Measurements from ENCODE around the gene IMMP2L. TPM values are rescaled to one million over a fixed set of nuclear protein-coding genes. Genes with fewer than 3 reads are reported as not detected.

The IMMP2L gene
- total and polyA plus RNA-seq, 2 of the 4 experiments (the other 2 are of a cell fraction): 5.8 to 9.3 TPM

GRCh38 chr7:111527545-111527944 is 34.7 kb downstream of the IMMP2L start:
- no peak for DNase-seq
- H3K9me1 ChIP-seq (ENCODE audit: insufficient read depth, low read length): no peaks in the 10 kb centered on the region
- intact Hi-C loops (cut with micrococcal nuclease) (no loop called here), dilution Hi-C loops (cut with HindIII; ENCODE audit: low sequenced_read_pairs, unreplicated experiment) (no loop called here), in situ Hi-C loops (cut with MboI; ENCODE audit: low sequenced_read_pairs) (no loop called here)
- no peak overlapping the region for H3K27ac ChIP-seq (ENCODE audit: insufficient read depth, low read length)
- no peaks in the 10 kb centered on the region for H3K4me1 ChIP-seq (ENCODE audit: control insufficient read depth, insufficient read depth, low read length)
- H2BK15ac ChIP-seq (ENCODE audit: low read depth, low read length): no peak overlapping the region
- H3K56ac ChIP-seq (ENCODE audit: extremely low read depth, insufficient read depth, low read length): no peak overlapping the region
- no peak overlapping the region for H2AK9ac ChIP-seq (replicated peaks; ENCODE audit: low read depth, low read length, poor library complexity)
- no peaks in the 10 kb centered on the region for H3K9me3 ChIP-seq (ENCODE audit: control insufficient read depth, insufficient read depth, low read length)
- no TSS peak for BruUV-seq (replicated peaks)
- no peak overlapping the region for H3K4me3 ChIP-seq (ENCODE audit: insufficient read depth, low read depth, low read length)
- TF ChIP-seq RAD21 (IDR thresholded peaks at IDR 0.05; ENCODE audit: low read length) (no peak), RCOR1 (IDR thresholded peaks at IDR 0.05; ENCODE audit: insufficient replicate concordance, low read length) (no peak), MAFK (IDR thresholded peaks at IDR 0.05; ENCODE audit: low read depth, low read length) (no peak), MXI1 (IDR thresholded peaks at IDR 0.05; ENCODE audit: borderline replicate concordance, low read depth, low read length) (no peak)
- H2AFZ ChIP-seq (replicated peaks; ENCODE audit: low read length, poor library complexity): no peak overlapping the region
- no peak overlapping the region for H3K23ac ChIP-seq (ENCODE audit: low read depth, low read length)
- no peaks in the 10 kb centered on the region for H4K20me1 ChIP-seq (ENCODE audit: insufficient read depth, low read length)
- no peak overlapping the region for H2AK5ac ChIP-seq (ENCODE audit: low read depth, low read length)
- H2BK5ac ChIP-seq (ENCODE audit: low read depth, low read length, poor library complexity, severe bottlenecking): no peak overlapping the region
- CTCF ChIA-PET: no interaction called here
- no peak overlapping the region for H4K8ac ChIP-seq (ENCODE audit: low read depth in 2 of 2, low read length in 2 of 2)
- H3K36me3 ChIP-seq (ENCODE audit: control insufficient read depth, insufficient read depth, low read length): no peaks in the 10 kb centered on the region
- no peak overlapping the region for H3K9ac ChIP-seq (ENCODE audit: low read depth, low read length)
- no peak overlapping the region for H2BK20ac ChIP-seq (ENCODE audit: low read depth, low read length)
- H3K4me2 ChIP-seq (ENCODE audit: low read depth, low read length): no peak overlapping the region
- no peak overlapping the region for H3K18ac ChIP-seq (ENCODE audit: low read depth, low read length)
- no peaks in the 10 kb centered on the region for H3K27me3 ChIP-seq (ENCODE audit: control insufficient read depth, insufficient read depth, low read length)
- H2BK120ac ChIP-seq (ENCODE audit: low read depth, low read length): no peak overlapping the region
- H4K91ac ChIP-seq (ENCODE audit: insufficient read depth, low read depth, low read length): no peak overlapping the region
- no peak overlapping the region for H3K4ac ChIP-seq (ENCODE audit: low read depth, low read length)
- POLR2A ChIA-PET (ENCODE audit: unreplicated experiment): interaction anchor here (0.5 kb wide), 1 partner anchor 1217 kb away, joined by 5 read pairs; no protein-coding TSS in a partner anchor
- H3K79me1 ChIP-seq (ENCODE audit: low read depth in 1 of 2, low read length in 2 of 2): no peaks in the 10 kb centered on the region
- no peak for ATAC-seq (ENCODE audit: low read depth)
- WGBS, 2 experiments (ENCODE audit: extremely low coverage in 2 of 2, insufficient read length in 1 of 2): no CpG with 5 or more reads among the region's 2 CpGs
- H3K14ac ChIP-seq (replicated peaks; ENCODE audit: low read depth, low read length): no peak overlapping the region
- H4K5ac ChIP-seq (ENCODE audit: low read depth, low read length): no peak overlapping the region
